ENCODE data around the gene CACNA1C. TPM values are rescaled to one million over a fixed set of nuclear protein-coding genes. Genes with fewer than 3 reads are reported as not detected.

CACNA1C gene
- total and polyA plus RNA-seq, 2 of the 4 experiments (the other 2 are of a cell fraction), result 1.6 to 2.6 TPM

- TF ChIP-seq MAZ (IDR thresholded peaks at IDR 0.05; ENCODE audit: borderline replicate concordance, low read depth, low read length) (no peak), RCOR1 (IDR thresholded peaks at IDR 0.05; ENCODE audit: insufficient replicate concordance, low read length) (no peak)
These were observed 198.0 kb downstream of the CACNA1C start (continued) for GRCh38 chr12:2250797-2251196.

- H3K79me1 ChIP-seq (ENCODE audit: low read depth in 1 of 2, low read length in 2 of 2), result peaks cover 9 to 36% of the 10 kb centered on the region in 2 experiments
- dilution Hi-C loops (cut with HindIII; ENCODE audit: low sequenced_read_pairs, unreplicated experiment), result no loop called here
- H3K36me3 ChIP-seq (ENCODE audit: control insufficient read depth, insufficient read depth, low read length), result no peaks in the 10 kb centered on the region
- H4K91ac ChIP-seq (ENCODE audit: insufficient read depth, low read depth, low read length), result peak overlapping the region; percentile 86
- H3K9ac ChIP-seq (ENCODE audit: low read depth, low read length), result no peak overlapping the region
- H3K4ac ChIP-seq (ENCODE audit: low read depth, low read length), result peak overlapping the region; percentile 85
- H4K20me1 ChIP-seq (ENCODE audit: insufficient read depth, low read length), result no peaks in the 10 kb centered on the region
- peak overlapping the region; percentile 62 for H2BK5ac ChIP-seq (ENCODE audit: low read depth, low read length, poor library complexity, severe bottlenecking)
- ATAC-seq (ENCODE audit: low read depth) (no peak), DNase-seq (peak; percentile 61)
- H3K9me1 ChIP-seq (ENCODE audit: insufficient read depth, low read length), result peaks cover 34% of the 10 kb centered on the region
- H2BK120ac ChIP-seq (ENCODE audit: low read depth, low read length), result peak overlapping the region; percentile 89
- peak overlapping the region; percentile 85 for H2BK20ac ChIP-seq (ENCODE audit: low read depth, low read length)
- ChIA-PET CTCF (interaction anchor here (1.2 kb wide), 1 partner anchor 13 kb away, joined by 4 read pairs; no protein-coding TSS in a partner anchor), POLR2A (ENCODE audit: unreplicated experiment) (no interaction called here)
- no peak overlapping the region for H2AFZ ChIP-seq (replicated peaks; ENCODE audit: low read length, poor library complexity)
- peak overlapping the region; percentile 54; the same call in 1 of the 2 replicates for H3K18ac ChIP-seq (ENCODE audit: low read depth, low read length)
- H2AK5ac ChIP-seq (ENCODE audit: low read depth, low read length), result peak overlapping the region; percentile 41; the same call in 1 of the 2 replicates
- no TSS peak for BruUV-seq (replicated peaks)
- 0 out of 2 replicates have a peak overlapping the region, but pooled peaks have one; percentile 23 for H3K4me2 ChIP-seq (ENCODE audit: low read depth, low read length)
- H2BK15ac ChIP-seq (ENCODE audit: low read depth, low read length), result peak overlapping the region; percentile 99; the same call in 2 of the 3 replicates
- no CpG with 5 or more reads among the region's 8 CpGs for WGBS, 2 experiments (ENCODE audit: extremely low coverage in 2 of 2, insufficient read length in 1 of 2)
- no peak overlapping the region for H3K4me3 ChIP-seq (ENCODE audit: insufficient read depth, low read depth, low read length)
- peak overlapping the region; percentile 13 to 58; a peak in 3 of 4 replicates for H4K8ac ChIP-seq (ENCODE audit: low read depth in 2 of 2, low read length in 2 of 2)
- TF ChIP-seq RAD21 (IDR thresholded peaks at IDR 0.05; ENCODE audit: low read length) (no peak), CHD1 (IDR thresholded peaks at IDR 0.05; ENCODE audit: low read depth, low read length) (no peak), RFX5 (IDR thresholded peaks at IDR 0.05; ENCODE audit: low read depth, low read length) (no peak), ELK1 (IDR thresholded peaks at IDR 0.05; ENCODE audit: borderline replicate concordance, low read depth, low read length) (no peak), NFE2L2 (IDR thresholded peaks at IDR 0.05; ENCODE audit: low read depth, low read length) (no peak), RCOR1 (IDR thresholded peaks at IDR 0.05; ENCODE audit: insufficient replicate concordance, low read length) (no peak), SMC3 (IDR thresholded peaks at IDR 0.05; ENCODE audit: low read depth, low read length) (no peak), BHLHE40 (IDR thresholded peaks at IDR 0.05; ENCODE audit: low read depth, low read length) (no peak), CEBPB (IDR thresholded peaks at IDR 0.05; ENCODE audit: low read depth, low read length) (no peak)
- no peak overlapping the region for H3K56ac ChIP-seq (ENCODE audit: extremely low read depth, insufficient read depth, low read length)
- peaks cover 37% of the 10 kb centered on the region for H3K4me1 ChIP-seq (ENCODE audit: control insufficient read depth, insufficient read depth, low read length)
- intact Hi-C loops (cut with micrococcal nuclease), result no loop called here
- in situ Hi-C loops (cut with MboI; ENCODE audit: low sequenced_read_pairs), result no loop called here
- peak overlapping the region; percentile 13; the same call in 1 of the 2 replicates for H3K23ac ChIP-seq (ENCODE audit: low read depth, low read length)
- H3K9me3 ChIP-seq (ENCODE audit: control insufficient read depth, insufficient read depth, low read length), result no peaks in the 10 kb centered on the region
- H3K27me3 ChIP-seq (ENCODE audit: control insufficient read depth, insufficient read depth, low read length), result no peaks in the 10 kb centered on the region
- H4K5ac ChIP-seq (ENCODE audit: low read depth, low read length), result peak overlapping the region; percentile 76; the same call in 1 of the 2 replicates
- peak overlapping the region; percentile 56; the same call in 1 of the 2 replicates for H3K14ac ChIP-seq (replicated peaks; ENCODE audit: low read depth, low read length)
- peak overlapping the region; percentile 48; the same call in 1 of the 2 replicates for H3K27ac ChIP-seq (ENCODE audit: insufficient read depth, low read length)
- H2AK9ac ChIP-seq (replicated peaks; ENCODE audit: low read depth, low read length, poor library complexity), result no peak overlapping the region
These were observed 198.9 kb downstream of the CACNA1C start for GRCh38 chr12:2251526-2252209.

Measured in IMR-90 (cell line).